Measurements from ENCODE around the gene PFKFB2.
"Not testable (repeated sequence)": the region's sequence is repeated elsewhere in the genome, so short reads cannot be mapped to it uniquely, and the experiment has no call there.

The PFKFB2 gene

GRCh38 chr1:207039380-207040180 lies 13.5 kb upstream of the PFKFB2 start:
- DNase-seq (ENCODE audit: low read depth in 2 of 2): no peak

DNA sequence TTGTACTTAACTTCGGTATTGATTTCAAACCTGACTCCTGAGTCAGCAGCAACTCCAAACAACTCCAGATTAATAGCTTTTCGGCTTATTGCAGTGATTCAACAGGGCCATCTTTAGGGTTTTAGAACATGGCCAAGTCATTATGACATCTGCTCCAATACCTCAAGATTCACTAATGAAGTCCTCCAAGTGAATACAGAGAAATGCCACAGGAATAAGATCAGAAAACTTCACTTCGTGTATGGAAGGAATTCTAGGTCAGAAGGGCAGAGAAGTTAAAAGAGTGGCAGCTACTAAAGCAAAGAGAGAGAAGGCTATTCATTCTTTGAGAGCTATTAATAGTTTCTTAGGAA lies 12.9 kb upstream of the PFKFB2 start:
- DNase-seq (ENCODE audit: low read depth in 2 of 2): no peak

DNA sequence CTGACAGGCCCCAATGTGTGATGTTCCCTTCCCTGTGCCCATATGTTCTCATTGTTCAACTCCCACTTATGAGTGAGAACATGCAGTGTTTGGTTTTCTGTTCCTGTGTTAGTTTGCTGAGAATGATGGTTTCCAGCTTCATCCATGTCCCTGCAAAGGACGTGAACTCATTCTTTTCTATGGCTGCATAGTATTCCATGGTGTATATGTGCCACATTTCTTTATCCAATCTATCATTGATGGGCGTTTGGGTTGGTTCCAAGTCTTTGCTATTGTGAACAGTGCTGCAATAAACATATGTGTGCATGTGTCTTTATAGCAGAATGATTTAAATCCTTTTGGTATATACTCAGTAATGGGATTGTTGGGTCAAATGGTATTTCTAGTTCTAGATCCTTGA lies 11.7 kb upstream of the PFKFB2 start:
- DNase-seq (ENCODE audit: low read depth in 2 of 2): not testable (repeated sequence)

- no peak for DNase-seq (ENCODE audit: low read depth in 2 of 2)
These were observed 7.6 kb upstream of the PFKFB2 start for GRCh38 chr1:207045453-207045852.

- DNase-seq (ENCODE audit: low read depth in 2 of 2): no peak
These were observed 5.6 kb upstream of the PFKFB2 start for GRCh38 chr1:207047505-207047904.

GRCh38 chr1:207048041-207048440 lies 5.0 kb upstream of the PFKFB2 start:
- no peak for DNase-seq (ENCODE audit: low read depth in 2 of 2)

- DNase-seq (ENCODE audit: low read depth in 2 of 2): no peak
These were observed 4.0 kb upstream of the PFKFB2 start for GRCh38 chr1:207049054-207049453.

GRCh38 chr1:207049514-207049913 lies 3.6 kb upstream of the PFKFB2 start:
- no peak for DNase-seq (ENCODE audit: low read depth in 2 of 2)

GRCh38 chr1:207049974-207050391 lies 3.1 kb upstream of the PFKFB2 start:
- peak in 1 of 2 donors; percentile 35 for DNase-seq (ENCODE audit: low read depth in 2 of 2)

DNA sequence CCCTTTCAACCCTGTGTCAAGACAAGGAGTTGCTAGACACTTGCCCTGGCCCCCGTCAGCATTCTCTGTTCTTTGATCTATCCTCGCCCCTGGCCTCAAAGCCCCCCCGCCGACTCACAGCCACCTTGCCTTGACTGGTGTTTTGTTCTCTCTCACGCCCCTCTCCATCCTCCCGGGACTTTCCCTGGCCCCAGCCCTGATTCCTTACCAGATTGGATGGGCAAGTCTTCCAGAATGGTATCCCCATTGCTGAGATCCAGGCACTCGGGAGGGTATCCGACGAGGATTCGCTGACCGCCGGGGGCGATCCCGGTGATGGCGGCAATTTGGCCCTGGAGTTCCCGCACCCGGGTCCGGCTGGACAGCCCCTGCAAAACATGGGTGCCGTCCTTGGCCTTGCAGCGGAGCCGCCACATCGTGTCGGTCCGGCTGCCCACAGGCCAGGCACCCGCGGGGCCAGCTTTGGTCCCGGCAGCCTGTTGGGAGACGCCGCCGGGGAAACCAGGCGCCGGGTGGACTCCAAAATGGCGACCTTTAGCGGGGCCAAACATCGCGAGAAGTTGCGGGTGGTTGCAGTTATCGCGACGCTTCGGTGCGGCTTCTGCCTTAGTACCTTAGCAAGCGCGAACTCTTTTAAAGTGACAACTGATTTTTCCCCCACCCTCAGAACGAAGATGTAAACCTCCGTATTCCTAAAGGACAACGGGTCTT lies 2.4 kb upstream of the PFKFB2 start:
- DNase-seq (ENCODE audit: low read depth in 2 of 2): peak; percentile 74 to 81

- DNase-seq (ENCODE audit: low read depth in 2 of 2): no peak
These were observed 1.7 kb upstream of the PFKFB2 start, which contains the start of gene YOD1 for GRCh38 chr1:207051191-207051943. Gene YOD1 (minus strand): TSS chr1:207051208. CDS start chr1:207051030, 178 bp downstream.

DNA sequence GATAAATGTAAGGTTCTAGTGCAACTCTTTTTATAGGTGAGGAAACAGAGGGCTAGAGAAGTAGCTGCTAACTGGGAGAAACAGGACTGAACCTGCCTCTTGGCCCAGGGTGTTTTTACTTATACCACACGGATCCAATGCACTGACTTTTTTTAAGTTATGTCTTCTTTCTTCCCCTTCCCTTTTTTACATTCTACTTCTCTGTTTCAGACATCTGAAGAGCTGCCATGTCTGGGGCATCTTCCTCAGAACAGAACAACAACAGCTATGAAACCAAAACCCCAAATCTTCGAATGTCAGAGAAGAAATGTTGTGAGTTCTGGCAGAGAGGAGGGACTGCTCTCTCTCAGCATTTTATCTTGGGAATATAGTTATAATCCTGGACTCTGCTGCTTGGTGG lies 1.4 kb downstream of the PFKFB2 start:
- DNase-seq (ENCODE audit: low read depth in 2 of 2): no peak

- DNase-seq (ENCODE audit: low read depth in 2 of 2): no peak
These were observed 2.4 kb downstream of the PFKFB2 start for GRCh38 chr1:207055386-207056001.

DNA sequence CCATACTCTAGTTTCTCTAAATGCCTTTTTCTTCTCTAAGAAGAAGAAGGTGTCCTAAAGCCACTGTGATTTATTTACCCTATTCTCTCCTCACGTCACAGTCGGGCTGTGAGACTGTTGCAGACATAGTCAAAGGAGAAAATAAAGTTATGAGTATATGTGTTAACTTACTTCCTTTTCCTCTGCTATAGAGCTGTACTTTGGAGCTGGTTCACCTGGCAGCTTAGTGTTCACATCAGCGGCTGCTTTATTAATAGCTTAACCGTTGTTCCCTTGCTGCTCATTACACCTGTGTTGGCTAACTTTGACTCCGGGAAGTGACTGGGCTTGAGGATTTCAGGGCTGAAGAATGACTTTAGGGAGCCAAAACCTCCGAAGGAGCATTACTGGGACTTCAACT lies 3.6 kb downstream of the PFKFB2 start:
- DNase-seq (ENCODE audit: low read depth in 2 of 2): no peak

DNA sequence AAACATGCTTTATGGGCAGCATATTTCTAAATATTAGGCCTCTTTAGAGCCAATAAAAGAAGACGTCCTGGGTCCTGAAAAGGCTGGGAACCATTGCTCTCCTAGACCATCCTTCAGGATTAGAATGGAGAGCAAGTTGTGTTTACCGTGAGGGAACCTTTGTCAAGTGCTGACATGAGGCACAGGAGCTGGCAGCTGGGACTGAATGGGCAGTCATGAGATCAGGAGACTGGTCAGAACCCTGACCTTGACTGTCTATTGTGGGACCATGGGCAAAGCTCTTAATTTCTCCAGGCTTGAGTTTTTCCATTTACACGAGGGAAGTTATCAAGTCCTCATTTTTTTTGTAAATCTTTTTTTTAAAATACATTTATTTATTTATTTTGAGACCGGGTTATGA lies 5.2 kb downstream of the PFKFB2 start:
- DNase-seq (ENCODE audit: low read depth in 2 of 2): no peak

DNA sequence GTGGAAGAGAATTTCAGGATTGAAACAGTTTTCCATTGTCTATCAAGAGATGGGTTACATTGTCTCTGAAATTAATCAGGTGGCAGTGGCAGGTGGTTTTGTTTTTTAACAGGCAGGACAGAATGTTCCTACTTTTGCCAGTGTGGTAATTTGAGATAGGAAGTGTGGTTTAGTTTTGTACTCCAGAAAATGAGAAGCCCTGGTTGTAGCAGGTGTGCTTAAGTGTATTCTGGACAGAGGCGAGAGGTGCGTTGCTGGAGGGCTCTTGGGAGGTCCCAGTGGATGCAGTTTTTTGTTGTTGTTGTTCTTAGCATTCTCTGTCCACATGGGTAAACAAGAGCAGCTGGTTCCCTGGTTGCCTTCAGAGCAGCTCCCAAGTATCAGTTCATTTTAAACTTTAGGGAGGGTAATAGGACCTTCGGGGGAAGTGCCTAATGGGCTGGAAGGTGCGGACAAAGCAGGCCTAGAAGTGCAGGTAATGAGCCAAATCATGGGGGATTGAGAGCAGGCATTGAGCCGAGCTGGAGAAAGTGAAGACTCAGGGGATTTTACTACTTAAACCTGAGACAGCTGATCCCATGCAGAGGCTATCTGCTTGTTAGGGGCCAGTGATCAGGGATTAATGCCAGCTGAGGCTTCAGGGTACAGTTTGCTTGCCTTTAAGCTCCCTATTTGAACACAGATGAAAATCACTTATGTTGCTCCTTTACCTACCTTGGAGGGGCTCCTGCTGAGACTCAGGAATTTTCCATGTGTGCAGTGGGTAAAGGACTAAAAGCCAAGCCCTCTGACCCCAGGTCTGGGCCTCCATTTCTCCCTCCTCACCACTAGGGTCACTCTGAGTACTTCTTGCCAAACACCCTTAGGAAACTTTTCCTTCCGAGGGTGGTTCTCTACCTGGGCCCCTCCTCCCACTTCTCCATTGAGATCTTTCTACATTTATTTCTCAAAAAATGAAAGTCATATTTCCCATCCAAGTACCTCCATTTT lies 6.1 kb downstream of the PFKFB2 start:
- no peak for DNase-seq (ENCODE audit: low read depth in 2 of 2)

DNA sequence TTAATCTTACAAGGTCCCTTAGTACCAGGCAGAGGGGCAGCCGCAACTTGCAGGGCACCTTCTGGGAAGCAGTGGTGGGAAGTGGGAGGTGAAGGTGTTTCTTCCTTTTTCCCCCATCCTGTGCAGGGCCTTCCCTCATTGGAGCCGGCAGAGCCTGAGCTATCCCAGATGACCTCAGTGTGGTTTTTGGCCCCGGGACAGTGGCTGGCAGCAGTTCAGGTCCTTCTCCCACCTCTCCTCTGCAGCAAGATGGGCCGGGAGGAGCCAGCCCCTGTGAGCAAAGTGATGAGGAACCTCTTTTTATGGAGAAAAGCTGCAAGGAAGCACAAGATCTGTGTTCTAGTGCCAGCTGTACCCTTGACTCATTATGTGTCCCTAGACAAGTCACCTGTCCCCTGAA lies 6.8 kb downstream of the PFKFB2 start:
- DNase-seq (ENCODE audit: low read depth in 2 of 2): no peak

GRCh38 chr1:207060596-207060995 lies 7.5 kb downstream of the PFKFB2 start:
- DNase-seq (ENCODE audit: low read depth in 2 of 2): no peak

DNA sequence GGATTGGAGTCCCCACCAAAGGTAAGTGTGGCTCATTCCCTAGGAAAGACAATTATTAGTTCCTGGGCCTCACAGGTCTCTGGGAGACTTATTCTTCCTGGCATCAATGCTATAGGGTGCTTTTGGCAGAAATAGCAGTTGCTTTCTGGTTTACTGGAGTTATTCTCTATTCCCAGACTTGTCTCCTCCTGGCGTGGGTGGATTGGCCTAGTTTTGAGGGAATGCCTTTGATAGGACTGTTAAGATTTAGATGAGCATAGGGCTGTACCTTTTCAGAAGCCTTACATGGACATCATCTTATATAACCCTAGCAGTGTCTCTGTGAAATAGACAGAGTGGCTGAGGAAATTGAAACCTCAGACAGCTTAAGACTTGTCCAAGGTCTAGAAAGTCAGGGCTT lies 9.0 kb downstream of the PFKFB2 start:
- no peak for DNase-seq (ENCODE audit: low read depth in 2 of 2)

- DNase-seq (ENCODE audit: low read depth in 2 of 2): no peak
These were observed 9.9 kb downstream of the PFKFB2 start for GRCh38 chr1:207063014-207063413.

DNA sequence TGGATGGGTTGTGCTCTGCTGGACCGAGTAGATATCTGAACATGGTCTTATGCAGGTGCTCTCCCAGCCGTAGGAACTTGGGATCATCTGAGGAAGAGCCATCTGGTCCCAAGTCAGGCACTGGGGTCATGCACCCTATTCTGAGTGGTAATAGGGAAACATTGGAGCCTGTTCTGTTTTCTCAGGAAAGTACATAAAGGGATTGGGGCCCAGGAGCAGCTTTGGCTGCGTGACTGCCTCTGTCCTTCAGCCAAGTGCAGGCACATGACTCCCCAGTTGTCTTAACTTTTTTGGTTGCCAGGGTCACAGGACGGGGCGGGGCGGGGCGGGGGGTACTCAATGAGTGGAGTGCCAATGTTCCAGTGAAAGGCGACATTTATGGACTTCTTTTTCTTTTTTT lies 11.5 kb downstream of the PFKFB2 start:
- no peak for DNase-seq (ENCODE audit: low read depth in 2 of 2)

Data from stimulated activated CD8-positive, alpha-beta memory T cell treated with anti-CD3 and anti-CD28 coated beads, Interleukin-2, amount 100 ng/mL, for 1 hour (primary cell).